SK-N-SH (cell line): ENCODE data around the gene HDAC7. TPM values are rescaled to one million over a fixed set of nuclear protein-coding genes. Genes with fewer than 3 reads are reported as not detected.
A peak's percentile ranks its signal among the peaks of the same experiment; 100 is the strongest.

Source experiments
- CTCF ChIA-PET: fragments of 300-600, 350-600 bp; formaldehyde crosslinking; extraction: SDS; loops from one replicate; lab custom pipeline; 2021; lab: Yijun Ruan, JAX
- POLR2A ChIA-PET: fragments of 350-600 bp; sonication (Branson Sonifier 250); formaldehyde crosslinking; extraction: SDS; loops from one replicate; lab custom pipeline; 2020; ENCODE audit warnings: antibody characterized with exemption, inconsistent platforms; lab: Yijun Ruan, JAX
- DNase-seq: peaks from one replicate; pipeline ENCODE4 v3.0.0; 2012
- H2AFZ ChIP-seq: fragments of 200-600 bp; sonication (generic); 2 replicates; pipeline ENCODE4 v1.8.1; 2016; ENCODE audit warnings: antibody characterized with exemption, mild to moderate bottlenecking, low read depth
- H3F3A ChIP-seq: fragments of 200-600 bp; sonication (generic); replicated peaks from 2 replicates; pipeline ENCODE3; 2016; ENCODE audit warnings: antibody characterized with exemption, mild to moderate bottlenecking; ENCODE audit not compliant: insufficient read depth
- H3K27ac ChIP-seq, 2 experiments: fragments of 200-500 bp in 1 of 2; fragments of 200-600 bp in 1 of 2; sonication (Bioruptor generic) in 1 of 2; sonication (generic), shearing (Covaris generic) in 1 of 2; 2 replicates each; pipeline versions ENCODE4 v1.5.1 to v1.6.1; 2014 to 2016; ENCODE audit warnings: low read depth in 2 of 2, inconsistent platforms in 1 of 2, low read length in 1 of 2, mild to moderate bottlenecking in 1 of 2, mixed read lengths in 1 of 2
- H3K27me3 ChIP-seq: fragments of 200-600 bp; sonication (generic), shearing (Covaris generic); 2 replicates; pipeline ENCODE4 v1.6.1; 2016; ENCODE audit warnings: mixed run types; ENCODE audit not compliant: insufficient read depth
- H3K36me3 ChIP-seq, 2 experiments: fragments of 200-500 bp in 1 of 2; fragments of 200-600 bp in 1 of 2; sonication (Bioruptor generic) in 1 of 2; sonication (generic) in 1 of 2; replicated peaks in 1 of 2; 2 replicates each; pipeline versions ENCODE3 to v1.5.1; 2014 to 2016; ENCODE audit warnings: low read length in 1 of 2, mild to moderate bottlenecking in 1 of 2; ENCODE audit not compliant: insufficient read depth in 2 of 2, control insufficient read depth in 1 of 2
- H3K4me1 ChIP-seq, 2 experiments: fragments of 200-500 bp in 1 of 2; fragments of 200-600 bp in 1 of 2; sonication (Bioruptor generic) in 1 of 2; sonication (generic), shearing (Covaris generic) in 1 of 2; 2 replicates each; pipeline versions ENCODE4 v1.5.1 to v1.6.1; 2014 to 2016; ENCODE audit warnings: low read depth in 1 of 2, low read length in 1 of 2, mixed run types in 1 of 2; ENCODE audit not compliant: insufficient read depth in 2 of 2, control insufficient read depth in 1 of 2
- H3K4me2 ChIP-seq: fragments of 200-600 bp; sonication (generic), shearing (Covaris generic); 2 replicates; pipeline ENCODE4 v1.6.1; 2017; ENCODE audit warnings: mixed run types
- H3K4me3 ChIP-seq, 2 experiments: fragments of 200-500 bp in 1 of 2; fragments of 200-600 bp in 1 of 2; sonication (Bioruptor generic) in 1 of 2; sonication (generic), shearing (Covaris generic) in 1 of 2; 2 replicates each; pipeline versions ENCODE4 v1.5.1 to v1.8.1; 2014 to 2016; ENCODE audit warnings: low read depth in 2 of 2, inconsistent platforms in 1 of 2, low read length in 1 of 2, mild to moderate bottlenecking in 1 of 2, mixed read lengths in 1 of 2, moderate library complexity in 1 of 2
- H3K79me2 ChIP-seq: fragments of 200-600 bp; sonication (generic); 2 replicates; pipeline ENCODE4 v1.8.1; 2017; ENCODE audit warnings: mild to moderate bottlenecking; ENCODE audit not compliant: insufficient read depth
- H3K9ac ChIP-seq: fragments of 200-600 bp; sonication (generic); 2 replicates; pipeline ENCODE4 v1.6.1; 2017; ENCODE audit warnings: mixed run types
- H3K9me2 ChIP-seq: fragments of 200-600 bp; sonication (generic); 2 replicates; pipeline ENCODE4 v1.6.1; 2017; ENCODE audit warnings: mixed run types
- H3K9me3 ChIP-seq: fragments of 200-600 bp; sonication (generic); 2 replicates; pipeline ENCODE4 v1.6.1; 2017; ENCODE audit warnings: mixed run types, mild to moderate bottlenecking, moderate library complexity
- H4K20me1 ChIP-seq: fragments of 200-600 bp; sonication (generic); 2 replicates; pipeline ENCODE4 v1.6.1; 2017; ENCODE audit warnings: mild to moderate bottlenecking, mixed run types; ENCODE audit not compliant: insufficient read depth
- CHD2 ChIP-seq: fragments of 150-350 bp; IDR thresholded peaks from 2 replicates; pipeline ENCODE4 v1.6.1; 2018; ENCODE audit warnings: low read length; ENCODE audit not compliant: partially characterized antibody
- ELF1 ChIP-seq: IDR thresholded peaks from 2 replicates; pipeline ENCODE4 v1.4.0; 2012
- EP300 ChIP-seq, 2 experiments: IDR thresholded peaks; 2 replicates each; pipeline versions ENCODE4 v1.4.0 to v1.6.1; 2012; ENCODE audit warnings: borderline replicate concordance in 1 of 2, low read depth in 1 of 2, low read length in 1 of 2
- FOSL2 ChIP-seq: IDR thresholded peaks from 2 replicates; pipeline ENCODE4 v1.4.0; 2012; ENCODE audit warnings: low read depth, mild to moderate bottlenecking, moderate library complexity, borderline replicate concordance
- FOXJ3 ChIP-seq: sonication (generic); formaldehyde crosslinking; IDR thresholded peaks from 2 replicates; pipeline ENCODE4 v1.5.1; 2020; ENCODE audit warnings: mild to moderate bottlenecking, missing genetic modification reagents
- GATA2 ChIP-seq: sonication (generic); formaldehyde crosslinking; IDR thresholded peaks from 2 replicates; pipeline ENCODE4 v1.5.0; 2020; ENCODE audit warnings: mild to moderate bottlenecking, missing genetic modification reagents
- JUND ChIP-seq: IDR thresholded peaks from 2 replicates; pipeline ENCODE4 v1.4.0; 2012
- MEF2A ChIP-seq: IDR thresholded peaks from 2 replicates; pipeline ENCODE4 v1.4.0; 2012; ENCODE audit warnings: low read depth, borderline replicate concordance
- NFIC ChIP-seq: IDR thresholded peaks from 2 replicates; pipeline ENCODE4 v1.4.0; 2012; ENCODE audit warnings: borderline replicate concordance
- RFX5 ChIP-seq: IDR thresholded peaks from 2 replicates; pipeline ENCODE4 v1.6.1; 2012; ENCODE audit warnings: mild to moderate bottlenecking, improper control_type of control experiment, low read length
- RXRA ChIP-seq: IDR thresholded peaks from 2 replicates; pipeline ENCODE4 v1.4.0; 2012; ENCODE audit warnings: low read depth, mild to moderate bottlenecking, borderline replicate concordance
- SMC3 ChIP-seq: IDR thresholded peaks from 2 replicates; pipeline ENCODE4 v1.6.1; 2012; ENCODE audit warnings: low read depth, low read length, improper control_type of control experiment
- TAF1 ChIP-seq: IDR thresholded peaks from 2 replicates; pipeline ENCODE4 v1.6.1; 2012; ENCODE audit warnings: low read depth, mild to moderate bottlenecking, low read length, moderate library complexity, borderline replicate concordance
- TCF12 ChIP-seq: IDR thresholded peaks from 2 replicates; pipeline ENCODE4 v1.4.0; 2012
- TEAD4 ChIP-seq: IDR thresholded peaks from 2 replicates; pipeline ENCODE4 v1.4.0; 2012; ENCODE audit warnings: mild to moderate bottlenecking, borderline replicate concordance; ENCODE audit not compliant: insufficient read depth
- YY1 ChIP-seq: IDR thresholded peaks from 2 replicates; pipeline ENCODE4 v1.4.0; 2012; ENCODE audit warnings: low read depth, mild to moderate bottlenecking
- WGBS: methylation state at CpG from one replicate; pipeline ENCODE4 v1.1.6; 2017; ENCODE audit warnings: low lambda C conversion rate; 5-methylcytosine and 5-hydroxymethylcytosine counted together
- polyA plus RNA-seq, 3 experiments: library from polyadenylated mRNA; depleted of rRNA; stranded (reverse); fragments of >200 nt; gene quantifications; 2 replicates each; pipeline ENCODE4 v1.2.3, GENCODE V29; 2012
- TF ChIP-seq, protein P1 (sequence below): IDR thresholded peaks from 2 replicates; pipeline ENCODE4 v1.4.0; 2012; ENCODE audit warnings: low read depth
- TF ChIP-seq, protein P2 (sequence below): fragments of 150-350 bp; IDR thresholded peaks from 2 replicates; pipeline ENCODE4 v1.6.1; 2017; ENCODE audit warnings: antibody characterized with exemption, low read length, low read depth, borderline replicate concordance
- TF ChIP-seq, protein P3 (sequence below): IDR thresholded peaks from 2 replicates; pipeline ENCODE4 v1.6.1; 2012; ENCODE audit warnings: mild to moderate bottlenecking, low read depth, low read length, moderate library complexity
- TF ChIP-seq, protein P4 (sequence below): IDR thresholded peaks from 2 replicates; pipeline ENCODE4 v1.4.0; 2012; ENCODE audit warnings: low read depth, borderline replicate concordance
- TF ChIP-seq, protein P5 (sequence below): IDR thresholded peaks from 2 replicates; pipeline ENCODE4; 2012
- TF ChIP-seq, protein P6 (sequence below): fragments of 200-600 bp; sonication (generic); IDR thresholded peaks from 2 replicates; pipeline ENCODE4 v1.6.1; 2017; ENCODE audit warnings: antibody characterized with exemption, mild to moderate bottlenecking, moderate library complexity

The HDAC7 gene
- polyA plus RNA-seq, 1 of the 3 experiments (the other 2 are of a cell fraction), result 51.0 TPM

DNA sequence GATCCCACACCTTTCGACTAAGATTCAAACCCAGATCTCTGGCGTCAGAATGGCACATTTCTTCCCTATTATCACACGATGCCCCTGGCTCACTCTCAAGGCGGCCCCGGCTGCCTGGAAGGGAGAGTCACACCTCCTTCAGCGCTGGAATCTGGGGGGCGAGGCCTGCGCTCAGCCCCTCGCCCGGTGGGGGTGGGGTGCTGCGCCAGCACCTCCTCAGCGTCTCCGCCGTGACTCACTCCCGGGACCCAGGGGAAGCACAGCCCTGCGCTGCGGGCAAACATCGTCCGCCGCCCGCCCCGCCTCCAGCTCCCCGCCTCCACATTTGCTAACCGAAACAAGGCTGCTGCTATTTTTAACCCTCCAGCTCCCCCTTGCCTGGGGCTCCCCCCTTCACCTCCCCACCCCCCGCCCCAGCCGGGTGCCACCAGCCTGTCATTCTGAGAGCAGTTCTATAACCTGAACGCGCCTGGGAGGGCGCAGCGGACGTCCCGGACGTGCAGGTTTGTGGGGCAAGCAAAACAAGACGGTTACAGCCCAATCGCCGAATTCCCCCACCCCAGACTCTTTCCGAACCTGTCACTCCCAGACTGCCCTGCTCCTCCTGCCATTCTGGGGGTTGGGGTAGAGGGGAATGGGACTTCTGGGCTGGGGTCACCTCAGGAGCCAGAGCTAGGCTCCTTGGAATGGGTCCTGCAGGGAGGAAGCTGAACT is 6.7 kb downstream of the HDAC7 start:
- H3K4me1 ChIP-seq, result peaks cover 67 to 76% of the 10 kb centered on the region in 2 experiments
- H2AFZ ChIP-seq, result no peak overlapping the region
- H3K4me3 ChIP-seq, result peak overlapping the region in 1 of 2 experiments; percentile 36; a peak in 1 of 4 replicates
- peak overlapping the region; percentile 48 to 84 for H3K27ac ChIP-seq
- H3K9ac ChIP-seq, result peak overlapping the region; percentile 46; the same call in 1 of the 2 replicates
- TF ChIP-seq GATA2 (CRISPR knock-in tag) (no peak), FOXJ3 (CRISPR knock-in tag) (no peak), YY1 (no peak), JUND (peak; percentile 65), RXRA (no peak), TAF1 (no peak), NFIC (no peak), EP300 (IDR thresholded peaks at IDR 0.05; ENCODE audit: borderline replicate concordance in 1 of 2, low read depth in 1 of 2, low read length in 1 of 2) (0 out of 4 replicates have a peak, but pooled peaks of 1 of the 2 experiments have one; percentile 36), TEAD4 (0 out of 2 replicates have a peak, but pooled peaks have one; percentile 23), TCF12 (peak; percentile 15; the same call in 1 of the 2 replicates), CHD2 (no peak), RFX5 (no peak), SMC3 (no peak), ELF1 (no peak), MEF2A (peak; percentile 86; the same call in 1 of the 2 replicates), FOSL2 (peak; percentile 70)
- TF ChIP-seq, protein P1, sequence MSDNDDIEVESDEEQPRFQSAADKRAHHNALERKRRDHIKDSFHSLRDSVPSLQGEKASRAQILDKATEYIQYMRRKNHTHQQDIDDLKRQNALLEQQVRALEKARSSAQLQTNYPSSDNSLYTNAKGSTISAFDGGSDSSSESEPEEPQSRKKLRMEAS, result peak; percentile 16; the same call in 1 of the 2 replicates
- TF ChIP-seq, protein P2, sequence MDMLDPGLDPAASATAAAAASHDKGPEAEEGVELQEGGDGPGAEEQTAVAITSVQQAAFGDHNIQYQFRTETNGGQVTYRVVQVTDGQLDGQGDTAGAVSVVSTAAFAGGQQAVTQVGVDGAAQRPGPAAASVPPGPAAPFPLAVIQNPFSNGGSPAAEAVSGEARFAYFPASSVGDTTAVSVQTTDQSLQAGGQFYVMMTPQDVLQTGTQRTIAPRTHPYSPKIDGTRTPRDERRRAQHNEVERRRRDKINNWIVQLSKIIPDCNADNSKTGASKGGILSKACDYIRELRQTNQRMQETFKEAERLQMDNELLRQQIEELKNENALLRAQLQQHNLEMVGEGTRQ, result no peak
- TF ChIP-seq, protein P3, sequence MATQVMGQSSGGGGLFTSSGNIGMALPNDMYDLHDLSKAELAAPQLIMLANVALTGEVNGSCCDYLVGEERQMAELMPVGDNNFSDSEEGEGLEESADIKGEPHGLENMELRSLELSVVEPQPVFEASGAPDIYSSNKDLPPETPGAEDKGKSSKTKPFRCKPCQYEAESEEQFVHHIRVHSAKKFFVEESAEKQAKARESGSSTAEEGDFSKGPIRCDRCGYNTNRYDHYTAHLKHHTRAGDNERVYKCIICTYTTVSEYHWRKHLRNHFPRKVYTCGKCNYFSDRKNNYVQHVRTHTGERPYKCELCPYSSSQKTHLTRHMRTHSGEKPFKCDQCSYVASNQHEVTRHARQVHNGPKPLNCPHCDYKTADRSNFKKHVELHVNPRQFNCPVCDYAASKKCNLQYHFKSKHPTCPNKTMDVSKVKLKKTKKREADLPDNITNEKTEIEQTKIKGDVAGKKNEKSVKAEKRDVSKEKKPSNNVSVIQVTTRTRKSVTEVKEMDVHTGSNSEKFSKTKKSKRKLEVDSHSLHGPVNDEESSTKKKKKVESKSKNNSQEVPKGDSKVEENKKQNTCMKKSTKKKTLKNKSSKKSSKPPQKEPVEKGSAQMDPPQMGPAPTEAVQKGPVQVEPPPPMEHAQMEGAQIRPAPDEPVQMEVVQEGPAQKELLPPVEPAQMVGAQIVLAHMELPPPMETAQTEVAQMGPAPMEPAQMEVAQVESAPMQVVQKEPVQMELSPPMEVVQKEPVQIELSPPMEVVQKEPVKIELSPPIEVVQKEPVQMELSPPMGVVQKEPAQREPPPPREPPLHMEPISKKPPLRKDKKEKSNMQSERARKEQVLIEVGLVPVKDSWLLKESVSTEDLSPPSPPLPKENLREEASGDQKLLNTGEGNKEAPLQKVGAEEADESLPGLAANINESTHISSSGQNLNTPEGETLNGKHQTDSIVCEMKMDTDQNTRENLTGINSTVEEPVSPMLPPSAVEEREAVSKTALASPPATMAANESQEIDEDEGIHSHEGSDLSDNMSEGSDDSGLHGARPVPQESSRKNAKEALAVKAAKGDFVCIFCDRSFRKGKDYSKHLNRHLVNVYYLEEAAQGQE, result no peak
- TF ChIP-seq, protein P4, sequence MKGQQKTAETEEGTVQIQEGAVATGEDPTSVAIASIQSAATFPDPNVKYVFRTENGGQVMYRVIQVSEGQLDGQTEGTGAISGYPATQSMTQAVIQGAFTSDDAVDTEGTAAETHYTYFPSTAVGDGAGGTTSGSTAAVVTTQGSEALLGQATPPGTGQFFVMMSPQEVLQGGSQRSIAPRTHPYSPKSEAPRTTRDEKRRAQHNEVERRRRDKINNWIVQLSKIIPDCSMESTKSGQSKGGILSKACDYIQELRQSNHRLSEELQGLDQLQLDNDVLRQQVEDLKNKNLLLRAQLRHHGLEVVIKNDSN, result no peak
- TF ChIP-seq, protein P5, sequence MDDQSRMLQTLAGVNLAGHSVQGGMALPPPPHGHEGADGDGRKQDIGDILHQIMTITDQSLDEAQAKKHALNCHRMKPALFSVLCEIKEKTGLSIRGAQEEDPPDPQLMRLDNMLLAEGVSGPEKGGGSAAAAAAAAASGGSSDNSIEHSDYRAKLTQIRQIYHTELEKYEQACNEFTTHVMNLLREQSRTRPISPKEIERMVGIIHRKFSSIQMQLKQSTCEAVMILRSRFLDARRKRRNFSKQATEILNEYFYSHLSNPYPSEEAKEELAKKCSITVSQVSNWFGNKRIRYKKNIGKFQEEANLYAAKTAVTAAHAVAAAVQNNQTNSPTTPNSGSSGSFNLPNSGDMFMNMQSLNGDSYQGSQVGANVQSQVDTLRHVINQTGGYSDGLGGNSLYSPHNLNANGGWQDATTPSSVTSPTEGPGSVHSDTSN, result no peak
- TF ChIP-seq, protein P6, sequence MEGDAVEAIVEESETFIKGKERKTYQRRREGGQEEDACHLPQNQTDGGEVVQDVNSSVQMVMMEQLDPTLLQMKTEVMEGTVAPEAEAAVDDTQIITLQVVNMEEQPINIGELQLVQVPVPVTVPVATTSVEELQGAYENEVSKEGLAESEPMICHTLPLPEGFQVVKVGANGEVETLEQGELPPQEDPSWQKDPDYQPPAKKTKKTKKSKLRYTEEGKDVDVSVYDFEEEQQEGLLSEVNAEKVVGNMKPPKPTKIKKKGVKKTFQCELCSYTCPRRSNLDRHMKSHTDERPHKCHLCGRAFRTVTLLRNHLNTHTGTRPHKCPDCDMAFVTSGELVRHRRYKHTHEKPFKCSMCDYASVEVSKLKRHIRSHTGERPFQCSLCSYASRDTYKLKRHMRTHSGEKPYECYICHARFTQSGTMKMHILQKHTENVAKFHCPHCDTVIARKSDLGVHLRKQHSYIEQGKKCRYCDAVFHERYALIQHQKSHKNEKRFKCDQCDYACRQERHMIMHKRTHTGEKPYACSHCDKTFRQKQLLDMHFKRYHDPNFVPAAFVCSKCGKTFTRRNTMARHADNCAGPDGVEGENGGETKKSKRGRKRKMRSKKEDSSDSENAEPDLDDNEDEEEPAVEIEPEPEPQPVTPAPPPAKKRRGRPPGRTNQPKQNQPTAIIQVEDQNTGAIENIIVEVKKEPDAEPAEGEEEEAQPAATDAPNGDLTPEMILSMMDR, result no peak
- H3K9me3 ChIP-seq, result no peaks in the 10 kb centered on the region
- peak overlapping the region; percentile 62 for H3K4me2 ChIP-seq
- 41% methylated on average over 24 of the region's 37 CpGs for WGBS
- peaks cover 18% of the 10 kb centered on the region for H3F3A ChIP-seq
- H3K9me2 ChIP-seq, result no peaks in the 10 kb centered on the region
- H3K79me2 ChIP-seq, result peaks cover 100% of the 10 kb centered on the region
- H3K27me3 ChIP-seq, result no peaks in the 10 kb centered on the region
- peaks cover 94% of the 10 kb centered on the region for H4K20me1 ChIP-seq
- peaks cover 6 to 7% of the 10 kb centered on the region in 2 experiments for H3K36me3 ChIP-seq
- CTCF ChIA-PET, result interaction anchor here (0.9 to 5.0 kb wide), 9 partner anchors 11 to 72 kb away, joined by 3 to 25 read pairs (median 5); no protein-coding TSS in a partner anchor
- no peak for DNase-seq
- POLR2A ChIA-PET, result no interaction called here
